Cardiac muscle cell (in vitro differentiated cells and primary cell): ENCODE data around the gene PROSER2. TPM values are rescaled to one million over a fixed set of nuclear protein-coding genes. Genes with fewer than 3 reads are reported as not detected.
"Not testable (repeated sequence)": the region's sequence is repeated elsewhere in the genome, so short reads cannot be mapped to it uniquely, and the experiment has no call there.

Source experiments
- DNase-seq, 2 donors: peaks; one replicate each; pipeline versions ENCODE4 v3.0.0 to v3.0.0-alpha.2; 2010 to 2017; ENCODE audit warnings: low read depth in 1 of 2, low spot score in 1 of 2
- H3K27ac ChIP-seq: fragments of 200-600 bp; sonication (generic); 2 replicates; pipeline ENCODE4 v1.5.1; 2016
- H3K27me3 ChIP-seq: fragments of 200-600 bp; sonication (generic); 2 replicates; pipeline ENCODE4 v1.6.0; 2016; ENCODE audit warnings: control low read depth
- H3K36me3 ChIP-seq: fragments of 200-600 bp; sonication (generic); 2 replicates; pipeline ENCODE4 v1.5.1; 2016; ENCODE audit warnings: control low read depth
- H3K4me1 ChIP-seq: fragments of 200-600 bp; sonication (generic); 2 replicates; pipeline ENCODE4 v1.8.1; 2017; ENCODE audit warnings: low read depth, mild to moderate bottlenecking, mixed run types
- H3K4me3 ChIP-seq: fragments of 200-600 bp; sonication (generic); 2 replicates; pipeline ENCODE4 v1.5.1; 2016; ENCODE audit warnings: mild to moderate bottlenecking
- H3K9me3 ChIP-seq: fragments of 200-600 bp; sonication (generic); 2 replicates; pipeline ENCODE4 v1.5.1; 2017; ENCODE audit warnings: low read depth, mild to moderate bottlenecking, control low read depth
- CTCF ChIP-seq: IDR thresholded peaks from 2 replicates; pipeline ENCODE4 v1.5.1; 2012; ENCODE audit warnings: low read depth, mild to moderate bottlenecking, low read length
- polyA plus RNA-seq: library from polyadenylated mRNA; unstranded; fragments of >200 nt; fragmentation: Nextera tagmentation; extraction: Ambion mirVana; gene quantifications from 2 replicates; pipeline ENCODE4 v1.2.1, GENCODE V29; 2016
- total RNA-seq: library from RNA; depleted of rRNA; stranded (reverse); fragments of >200 nt; gene quantifications from 2 replicates; pipeline ENCODE4 v1.2.3, GENCODE V29; 2016

PROSER2 gene
- total and polyA plus RNA-seq, 2 experiments from 2014 or later: 11.4 to 20.7 TPM

GRCh38 chr10:11886851-11887250, 63.7 kb downstream of the PROSER2 start:
- no peak for TF ChIP-seq CTCF

GRCh38 chr10:11887381-11888227, 64.4 kb downstream of the PROSER2 start:
- TF ChIP-seq CTCF: no peak
- H3K4me1 ChIP-seq: no peaks in the 10 kb centered on the region
- H3K27ac ChIP-seq: no peak overlapping the region
- H3K4me3 ChIP-seq: no peak overlapping the region
- H3K9me3 ChIP-seq: no peaks in the 10 kb centered on the region
- no peaks in the 10 kb centered on the region for H3K27me3 ChIP-seq
- no peaks in the 10 kb centered on the region for H3K36me3 ChIP-seq
- DNase-seq: no peak

More at GRCh38 chr10:11886851-11887250, 63.7 kb downstream of the PROSER2 start:
- no peaks in the 10 kb centered on the region for H3K36me3 ChIP-seq
- no peak overlapping the region for H3K27ac ChIP-seq
- no peak overlapping the region for H3K4me3 ChIP-seq
- H3K27me3 ChIP-seq: no peaks in the 10 kb centered on the region
- DNase-seq: no peak
- H3K4me1 ChIP-seq: peaks cover under 1% of the 10 kb centered on the region
- no peaks in the 10 kb centered on the region for H3K9me3 ChIP-seq

GRCh38 chr10:11889263-11889662, 66.1 kb downstream of the PROSER2 start:
- not testable (repeated sequence) for H3K36me3 ChIP-seq, H3K4me3 ChIP-seq, DNase-seq, H3K27ac ChIP-seq, H3K9me3 ChIP-seq, H3K27me3 ChIP-seq, H3K4me1 ChIP-seq

- peaks cover 5% of the 10 kb centered on the region for H3K4me1 ChIP-seq
- DNase-seq: no peak
- H3K9me3 ChIP-seq: no peaks in the 10 kb centered on the region
- TF ChIP-seq CTCF: no peak
- H3K4me3 ChIP-seq: no peak overlapping the region
- H3K36me3 ChIP-seq: no peaks in the 10 kb centered on the region
- H3K27ac ChIP-seq: no peak overlapping the region
- H3K27me3 ChIP-seq: no peaks in the 10 kb centered on the region
Measured at GRCh38 chr10:11891776-11892486, 68.8 kb downstream of the PROSER2 start.

- DNase-seq: no peak
- no peaks in the 10 kb centered on the region for H3K27me3 ChIP-seq
- no peak overlapping the region for H3K27ac ChIP-seq
- TF ChIP-seq CTCF: no peak
- H3K4me3 ChIP-seq: no peak overlapping the region
- peaks cover 18% of the 10 kb centered on the region for H3K4me1 ChIP-seq
- H3K9me3 ChIP-seq: no peaks in the 10 kb centered on the region
- no peaks in the 10 kb centered on the region for H3K36me3 ChIP-seq
Measured at GRCh38 chr10:11893749-11894278, 70.7 kb downstream of the PROSER2 start.
